ENCODE results near the gene CHD5. TPM values are rescaled to one million over a fixed set of nuclear protein-coding genes. Genes with fewer than 3 reads are reported as not detected.

Gene CHD5
- total RNA-seq, 4 donors from 2014 or later, result 0.30 TPM; not detected in 3

DNA sequence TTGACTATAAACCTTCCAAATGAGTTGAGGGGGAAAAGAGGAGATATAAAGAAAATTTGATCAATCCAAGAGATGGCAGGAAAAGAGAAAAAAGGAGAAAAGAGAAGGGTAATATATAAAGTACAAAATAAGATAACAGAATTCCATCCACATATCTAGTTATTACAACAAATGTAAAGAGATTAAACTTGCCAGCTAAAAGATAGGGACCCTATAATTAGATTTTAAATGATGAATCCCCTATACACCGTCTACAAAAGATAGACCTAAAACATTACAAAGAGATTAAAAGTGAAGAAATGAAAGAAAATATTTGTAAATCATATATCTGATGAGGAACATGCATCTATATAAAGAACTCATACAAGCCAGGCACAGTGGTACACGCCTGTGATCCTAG, 63.1 kb downstream of the CHD5 start:
- Histone ChIP-seq H3K27me3 (peaks cover 0 to under 1% of the 10 kb centered on the region in 2 donors), H3K36me3 (no peaks in the 10 kb centered on the region), H3K9me3 (peaks cover 0 to 30% (median 0%) of the 10 kb centered on the region in 4 donors), H3K27ac (no peak overlapping the region), H3K4me1 (no peaks in the 10 kb centered on the region), H3K4me3 (no peak overlapping the region)
- no peak for TF ChIP-seq EP300 (IDR thresholded peaks at IDR 0.05)
- TF ChIP-seq, protein P1, sequence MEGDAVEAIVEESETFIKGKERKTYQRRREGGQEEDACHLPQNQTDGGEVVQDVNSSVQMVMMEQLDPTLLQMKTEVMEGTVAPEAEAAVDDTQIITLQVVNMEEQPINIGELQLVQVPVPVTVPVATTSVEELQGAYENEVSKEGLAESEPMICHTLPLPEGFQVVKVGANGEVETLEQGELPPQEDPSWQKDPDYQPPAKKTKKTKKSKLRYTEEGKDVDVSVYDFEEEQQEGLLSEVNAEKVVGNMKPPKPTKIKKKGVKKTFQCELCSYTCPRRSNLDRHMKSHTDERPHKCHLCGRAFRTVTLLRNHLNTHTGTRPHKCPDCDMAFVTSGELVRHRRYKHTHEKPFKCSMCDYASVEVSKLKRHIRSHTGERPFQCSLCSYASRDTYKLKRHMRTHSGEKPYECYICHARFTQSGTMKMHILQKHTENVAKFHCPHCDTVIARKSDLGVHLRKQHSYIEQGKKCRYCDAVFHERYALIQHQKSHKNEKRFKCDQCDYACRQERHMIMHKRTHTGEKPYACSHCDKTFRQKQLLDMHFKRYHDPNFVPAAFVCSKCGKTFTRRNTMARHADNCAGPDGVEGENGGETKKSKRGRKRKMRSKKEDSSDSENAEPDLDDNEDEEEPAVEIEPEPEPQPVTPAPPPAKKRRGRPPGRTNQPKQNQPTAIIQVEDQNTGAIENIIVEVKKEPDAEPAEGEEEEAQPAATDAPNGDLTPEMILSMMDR (IDR thresholded peaks at IDR 0.05), result no peak
- TF ChIP-seq POLR2A (IDR thresholded peaks at IDR 0.05), result no peak
- 93% methylated on average over 2 of the region's 2 CpGs for WGBS, 2 donors
- no peak for DNase-seq (ENCODE audit: low spot score in 2 of 2)

DNA sequence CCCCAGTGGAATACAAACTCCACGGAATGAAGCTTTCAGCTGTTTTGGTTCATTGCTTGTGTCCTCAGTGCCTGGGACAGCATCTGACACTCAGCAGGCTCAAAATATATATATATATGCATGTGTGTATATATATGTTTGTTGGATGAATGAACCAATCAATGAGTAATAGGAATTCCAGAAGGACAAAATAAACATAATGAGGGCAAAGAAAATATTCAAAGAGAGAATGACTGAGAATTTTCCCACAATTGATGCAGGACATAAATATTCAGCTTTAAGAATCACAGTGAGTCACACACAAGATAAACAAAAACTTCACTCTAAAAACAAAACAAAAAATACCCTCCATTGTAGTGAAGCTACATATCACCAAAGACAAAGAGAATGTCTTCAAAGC, 64.0 kb downstream of the CHD5 start:
- no peak for DNase-seq (ENCODE audit: low spot score in 2 of 2)
- Histone ChIP-seq H3K36me3 (no peaks in the 10 kb centered on the region), H3K27ac (no peak overlapping the region), H3K9me3 (peaks cover 0 to 30% (median 0%) of the 10 kb centered on the region in 4 donors), H3K27me3 (peaks cover 0 to 3% of the 10 kb centered on the region in 2 donors), H3K4me1 (no peaks in the 10 kb centered on the region), H3K4me3 (no peak overlapping the region)
- no peak for TF ChIP-seq POLR2A (IDR thresholded peaks at IDR 0.05)
- TF ChIP-seq, protein P1 (IDR thresholded peaks at IDR 0.05), result no peak
- no peak for TF ChIP-seq EP300 (IDR thresholded peaks at IDR 0.05)
- WGBS, 2 donors, result 33 to 47% methylated on average over 1 of the region's 1 CpG

DNA sequence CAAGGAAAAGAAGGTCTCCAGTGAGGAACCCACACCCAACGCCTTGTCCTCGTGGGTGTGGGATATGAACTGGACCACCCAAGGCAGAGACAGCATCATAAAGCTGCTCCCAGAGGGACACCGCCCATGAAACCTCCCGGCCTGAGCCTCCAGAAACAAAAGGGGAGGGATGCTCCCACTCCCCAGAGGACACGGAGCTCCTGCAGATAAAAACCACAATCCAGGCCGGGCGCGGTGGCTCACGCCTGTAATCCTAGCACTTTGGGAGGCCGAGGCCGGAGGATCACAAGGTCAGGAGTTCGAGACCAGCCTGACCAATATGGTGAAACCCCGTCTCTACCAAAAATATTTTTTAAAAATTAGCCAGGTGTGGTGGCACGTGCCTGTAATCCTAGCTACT, 66.4 kb downstream of the CHD5 start:
- no peak for DNase-seq (ENCODE audit: low spot score in 2 of 2)
- H3K36me3 ChIP-seq, result no peaks in the 10 kb centered on the region
- H3K27me3 ChIP-seq, result peaks cover 0 to 3% of the 10 kb centered on the region in 2 donors
- H3K9me3 ChIP-seq, result peaks cover 0 to 30% (median 0%) of the 10 kb centered on the region in 4 donors
- TF ChIP-seq, protein P1 (IDR thresholded peaks at IDR 0.05), result no peak
- TF ChIP-seq POLR2A (IDR thresholded peaks at IDR 0.05) (no peak), EP300 (IDR thresholded peaks at IDR 0.05) (no peak)
- 73 to 84% methylated on average over 14 of the region's 14 CpGs for whole genome bisulfite sequencing, 2 donors
- H3K27ac ChIP-seq, result no peak overlapping the region
- H3K4me1 ChIP-seq, result no peaks in the 10 kb centered on the region
- no peak overlapping the region for H3K4me3 ChIP-seq

DNA sequence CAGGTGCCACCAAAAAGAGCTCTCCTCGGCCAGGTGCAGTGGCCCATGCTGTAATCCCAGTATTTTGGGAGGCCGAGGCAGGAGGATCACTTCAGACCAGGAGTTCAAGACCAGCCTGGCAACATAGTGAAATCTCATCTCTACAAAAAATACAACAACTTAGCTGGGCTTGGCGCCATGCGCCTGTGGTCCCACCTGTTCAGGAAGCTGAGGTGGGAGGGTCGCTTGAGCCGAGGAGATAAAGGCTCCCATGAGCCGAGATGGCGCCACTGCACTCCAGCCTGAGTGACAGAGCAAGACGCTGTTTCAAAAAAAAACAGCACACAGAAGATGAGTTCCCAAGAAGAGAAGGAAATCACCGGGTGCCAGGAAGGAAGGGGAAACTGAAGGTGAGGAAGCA, 67.0 kb downstream of the CHD5 start:
- Histone ChIP-seq H3K4me1 (no peaks in the 10 kb centered on the region), H3K27me3 (peaks cover 0 to 3% of the 10 kb centered on the region in 2 donors), H3K27ac (no peak overlapping the region), H3K9me3 (peaks cover 0 to 30% (median 0%) of the 10 kb centered on the region in 4 donors), H3K36me3 (no peaks in the 10 kb centered on the region), H3K4me3 (no peak overlapping the region)
- 72 to 75% methylated on average over 10 of the region's 10 CpGs for WGBS, 2 donors
- TF ChIP-seq POLR2A (IDR thresholded peaks at IDR 0.05) (no peak), EP300 (IDR thresholded peaks at IDR 0.05) (no peak)
- TF ChIP-seq, protein P1 (IDR thresholded peaks at IDR 0.05), result no peak
- no peak for DNase-seq (ENCODE audit: low spot score in 2 of 2)

DNA sequence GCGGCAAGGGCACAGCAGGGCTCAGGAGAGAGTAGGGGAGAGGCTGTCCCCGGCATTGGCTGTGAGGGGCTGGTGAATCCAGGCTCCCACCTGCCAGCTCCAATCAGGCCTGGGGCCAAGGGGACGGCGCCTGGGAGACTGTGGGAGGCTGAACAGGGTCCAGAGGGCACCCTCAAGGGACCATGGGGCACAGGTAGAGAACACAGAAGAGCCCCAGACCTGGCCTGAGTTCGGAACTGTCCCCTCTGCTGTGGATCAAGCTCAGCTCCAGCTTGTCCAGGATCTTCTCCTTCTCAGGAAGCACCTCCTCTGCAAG, 67.5 kb downstream of the CHD5 start:
- Histone ChIP-seq H3K4me3 (no peak overlapping the region), H3K36me3 (no peaks in the 10 kb centered on the region), H3K27ac (no peak overlapping the region), H3K27me3 (peaks cover 0 to 3% of the 10 kb centered on the region in 2 donors), H3K4me1 (no peaks in the 10 kb centered on the region), H3K9me3 (peaks cover 0 to 25% (median 0%) of the 10 kb centered on the region in 4 donors)
- 63 to 66% methylated on average over 3 to 5 of the region's 5 CpGs for WGBS, 2 donors
- no peak for TF ChIP-seq POLR2A (IDR thresholded peaks at IDR 0.05)
- TF ChIP-seq, protein P1 (IDR thresholded peaks at IDR 0.05), result no peak
- TF ChIP-seq EP300 (IDR thresholded peaks at IDR 0.05), result no peak
- DNase-seq (ENCODE audit: low spot score in 2 of 2), result no peak

All from tibial nerve (tissue), 4 donors.